GM18498 (cell line): ENCODE results near the gene HMOX1.

Source experiments
- ATAC-seq: cut with Tn5 transposase; IDR thresholded peaks from one replicate; pipeline ENCODE4 v1.9.1; 2021; ENCODE audit warnings: mild to moderate bottlenecking, moderate library complexity; ENCODE audit not compliant: unreplicated experiment

The HMOX1 gene

DNA sequence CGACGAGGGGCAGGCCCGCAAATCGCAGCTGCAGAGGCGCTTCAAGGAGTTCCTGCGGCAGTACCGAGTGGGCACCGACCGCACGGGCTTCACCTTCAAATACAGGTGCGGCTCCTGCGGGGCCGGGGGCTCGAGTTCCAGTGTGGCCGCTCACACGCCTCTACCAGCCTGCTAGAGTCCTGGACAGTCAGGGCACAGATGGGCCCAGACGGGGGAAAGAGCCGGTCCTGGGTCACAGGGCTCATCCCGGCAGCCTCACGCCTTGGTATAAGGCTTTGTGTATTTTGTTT lies 19.6 kb downstream of the HMOX1 start:
- peak; percentile 13 for ATAC-seq

DNA sequence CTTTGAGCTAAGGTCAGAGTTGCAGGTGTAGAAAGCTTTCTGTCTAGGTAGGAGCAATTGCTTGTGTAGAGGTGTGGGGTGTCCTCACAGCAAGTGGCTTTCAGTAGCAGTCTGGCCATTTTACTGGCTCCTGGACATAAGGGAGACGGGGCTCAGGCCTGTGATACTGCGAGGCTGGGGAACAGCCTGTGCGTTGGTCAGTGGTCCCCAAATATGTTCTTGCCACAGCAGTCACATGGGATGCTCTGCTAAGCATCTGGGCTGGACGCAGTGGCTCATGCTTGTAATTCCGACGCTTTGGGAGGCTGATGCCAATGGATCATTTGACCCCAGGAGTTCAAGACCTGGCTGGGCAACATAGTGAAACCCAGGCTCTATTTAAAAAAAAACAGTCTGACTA lies 21.0 kb downstream of the HMOX1 start:
- ATAC-seq, result no peak

DNA sequence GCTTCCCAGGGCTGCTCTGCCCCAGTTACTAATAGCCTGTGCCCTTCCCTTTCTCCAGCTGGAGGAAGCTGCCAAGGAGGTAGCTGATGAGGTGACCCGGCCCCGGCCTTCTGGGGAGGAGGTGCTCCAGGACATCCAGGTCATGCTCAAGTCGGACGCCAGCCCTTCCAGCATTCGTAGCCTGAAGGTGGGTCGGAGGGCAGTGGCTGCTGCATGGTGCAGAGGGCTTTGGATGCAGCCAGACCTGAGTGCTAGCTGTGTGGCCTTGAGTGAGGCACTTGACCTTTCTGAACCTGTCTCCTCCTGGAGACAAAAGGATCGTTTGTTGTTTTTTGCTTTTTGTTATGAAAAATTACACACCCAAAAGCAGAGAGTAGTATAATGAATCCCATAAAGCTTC lies 22.5 kb downstream of the HMOX1 start:
- no peak for ATAC-seq

DNA sequence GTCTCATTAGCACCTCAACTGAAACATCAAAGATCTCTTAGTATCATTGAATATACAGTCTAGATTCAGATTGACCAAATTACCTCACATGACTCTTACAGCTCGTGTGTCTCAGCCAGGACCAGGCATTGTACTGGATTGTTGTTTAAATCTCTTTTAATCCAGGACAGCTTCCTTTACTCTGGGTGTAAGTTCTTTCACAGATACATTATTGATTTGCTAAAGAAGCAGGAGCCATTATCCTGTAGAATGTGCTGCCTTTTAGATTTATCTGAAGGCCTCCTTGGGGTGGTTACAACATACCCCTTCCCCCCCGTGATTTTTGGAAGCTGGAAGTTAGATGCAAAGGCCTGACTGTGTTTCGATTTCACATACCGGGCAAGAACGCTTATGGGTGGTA lies 23.3 kb downstream of the HMOX1 start:
- no peak for ATAC-seq

DNA sequence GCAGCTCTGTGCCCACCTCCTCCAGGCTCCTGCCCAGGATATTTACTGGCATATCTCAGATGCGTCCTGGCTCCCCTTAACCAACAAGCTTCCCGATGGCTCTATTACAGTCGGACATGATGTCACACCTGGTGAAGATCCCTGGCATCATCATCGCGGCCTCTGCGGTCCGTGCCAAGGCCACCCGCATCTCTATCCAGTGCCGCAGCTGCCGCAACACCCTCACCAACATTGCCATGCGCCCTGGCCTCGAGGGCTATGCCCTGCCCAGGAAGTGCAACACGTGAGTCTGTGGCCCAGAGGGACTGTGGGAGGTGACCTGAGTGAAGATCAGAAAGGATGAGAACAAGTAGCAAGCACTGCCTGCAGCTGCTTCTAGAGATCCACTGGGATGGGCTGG lies 25.5 kb downstream of the HMOX1 start:
- no peak for ATAC-seq

DNA sequence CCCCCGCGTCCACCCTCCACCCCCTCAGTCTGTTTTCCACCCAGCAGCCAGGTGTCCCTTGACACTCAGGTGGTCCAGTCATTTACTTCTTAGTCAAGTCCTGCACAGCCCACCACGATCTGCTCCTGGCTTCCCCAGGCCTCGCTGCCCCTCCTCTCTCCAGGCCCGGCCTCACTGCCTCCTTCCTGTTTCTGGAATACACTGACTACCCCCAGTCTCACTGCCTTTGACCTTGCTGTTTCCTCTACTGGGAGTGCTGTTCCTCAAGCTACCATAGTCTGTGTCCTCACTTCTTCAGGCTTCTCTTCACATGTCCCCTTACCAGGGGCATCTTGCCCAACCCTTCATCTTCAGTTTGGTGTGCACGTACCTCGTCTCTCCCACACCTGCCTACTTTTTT lies 26.5 kb downstream of the HMOX1 start:
- ATAC-seq, result no peak

DNA sequence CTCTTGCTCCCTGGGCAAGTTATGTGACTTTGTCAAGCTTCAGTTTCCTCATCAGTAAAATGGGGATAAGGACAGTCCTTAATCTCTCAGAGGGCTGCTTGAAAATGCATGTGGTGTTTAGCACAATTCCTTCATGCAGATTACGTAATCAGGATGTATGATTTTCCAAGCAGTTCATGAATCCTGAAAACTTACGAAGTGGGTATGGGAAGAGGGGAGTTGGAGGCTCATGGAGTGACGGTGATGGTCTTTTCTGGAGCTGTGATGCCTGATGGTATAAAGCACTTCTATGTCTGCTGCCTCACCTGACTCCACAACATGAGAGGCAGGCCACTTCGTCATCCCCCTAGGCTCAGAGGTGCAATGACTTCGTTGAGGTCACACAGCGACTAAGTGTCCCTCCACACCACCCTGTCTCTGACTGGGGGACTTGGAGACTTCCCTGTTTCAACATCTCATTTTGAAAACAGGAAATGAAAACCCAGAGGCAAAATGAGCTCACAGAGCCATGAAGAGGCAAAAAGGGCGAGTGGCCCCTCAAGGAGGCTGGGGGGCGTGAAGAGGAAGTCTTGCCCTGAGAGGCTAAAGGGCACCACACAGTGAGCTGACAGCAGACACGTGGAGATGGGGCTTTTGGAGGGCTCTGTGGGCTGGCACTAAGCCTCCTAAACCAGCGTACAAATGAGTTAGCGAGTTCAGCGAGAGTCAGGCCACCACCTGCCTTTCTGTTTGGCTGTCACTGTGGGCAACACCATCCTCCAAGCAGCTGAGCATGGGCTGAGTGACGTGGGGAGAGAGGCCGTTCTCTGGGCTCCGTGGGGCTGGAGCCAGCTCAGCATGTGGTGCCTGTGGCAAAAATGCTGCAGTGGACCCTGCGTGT lies 29.1 kb downstream of the HMOX1 start:
- ATAC-seq, result peak; percentile 76

DNA sequence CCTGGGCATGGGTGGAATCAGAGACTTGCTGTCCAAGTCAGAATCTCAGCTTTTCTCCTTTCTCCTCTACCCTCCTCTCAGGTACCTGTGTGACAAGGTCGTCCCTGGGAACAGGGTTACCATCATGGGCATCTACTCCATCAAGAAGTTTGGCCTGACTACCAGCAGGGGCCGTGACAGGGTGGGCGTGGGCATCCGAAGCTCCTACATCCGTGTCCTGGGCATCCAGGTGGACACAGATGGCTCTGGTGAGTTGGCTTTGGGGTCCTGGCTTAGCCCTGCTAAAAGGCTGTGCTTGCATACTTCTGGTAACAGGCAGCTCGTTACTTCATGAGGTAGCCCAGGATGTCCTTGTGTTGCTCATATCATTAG lies 29.8 kb downstream of the HMOX1 start:
- no peak for ATAC-seq

DNA sequence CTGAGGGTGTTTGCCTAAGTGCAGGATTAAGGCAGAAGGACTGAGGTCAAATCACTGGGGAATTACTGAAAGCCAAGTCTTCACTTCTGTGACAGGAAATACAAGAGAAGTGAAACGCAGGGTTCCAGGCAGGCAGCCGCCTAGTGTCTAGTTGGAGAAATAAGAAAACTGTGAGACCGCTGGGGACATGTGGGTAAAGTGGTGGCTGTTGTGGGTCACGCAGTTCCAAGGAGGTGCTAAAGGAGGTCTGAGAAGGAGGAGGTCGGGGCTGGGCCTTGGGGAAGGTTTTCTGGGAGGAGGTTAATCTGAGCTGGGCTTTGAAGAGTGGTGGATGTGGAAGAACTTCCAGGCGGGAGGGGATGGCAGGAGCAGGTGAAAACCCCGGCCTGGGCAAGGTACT lies 30.2 kb downstream of the HMOX1 start:
- no peak for ATAC-seq

DNA sequence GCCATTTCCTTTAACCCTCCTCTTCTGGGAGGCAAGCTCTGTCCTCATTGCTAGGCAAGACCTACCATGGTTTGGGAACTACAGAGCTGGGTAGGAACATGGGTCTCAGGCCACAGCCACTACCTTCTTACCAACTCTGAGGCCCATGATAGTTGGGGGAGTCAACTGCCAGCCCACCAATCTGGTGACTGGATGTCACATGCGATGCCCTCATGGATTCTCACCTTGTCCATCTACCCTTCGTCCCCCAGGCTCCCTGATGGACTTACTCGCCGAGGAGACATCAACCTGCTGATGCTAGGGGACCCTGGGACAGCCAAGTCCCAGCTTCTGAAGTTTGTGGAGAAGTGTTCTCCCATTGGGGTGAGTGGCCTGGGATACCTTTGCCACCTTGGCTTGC lies 32.7 kb downstream of the HMOX1 start:
- ATAC-seq, result no peak

DNA sequence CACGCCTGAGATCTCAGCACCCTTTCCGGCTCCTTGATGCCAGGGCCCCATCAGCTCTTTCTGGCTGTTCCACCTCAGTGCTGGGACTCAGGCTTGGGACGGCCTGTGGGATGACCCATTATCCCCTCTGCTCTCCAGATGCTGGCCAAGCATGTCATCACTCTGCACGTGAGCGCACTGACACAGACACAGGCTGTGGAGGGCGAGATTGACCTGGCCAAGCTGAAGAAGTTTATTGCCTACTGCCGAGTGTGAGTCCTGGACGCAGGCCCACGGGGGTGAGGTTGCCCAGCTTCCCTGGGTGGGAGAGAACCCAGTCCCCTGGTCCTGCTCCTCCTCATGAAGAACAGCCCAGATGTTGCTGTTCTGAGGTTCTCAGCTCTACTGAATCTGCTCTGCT lies 36.7 kb downstream of the HMOX1 start:
- ATAC-seq, result no peak

DNA sequence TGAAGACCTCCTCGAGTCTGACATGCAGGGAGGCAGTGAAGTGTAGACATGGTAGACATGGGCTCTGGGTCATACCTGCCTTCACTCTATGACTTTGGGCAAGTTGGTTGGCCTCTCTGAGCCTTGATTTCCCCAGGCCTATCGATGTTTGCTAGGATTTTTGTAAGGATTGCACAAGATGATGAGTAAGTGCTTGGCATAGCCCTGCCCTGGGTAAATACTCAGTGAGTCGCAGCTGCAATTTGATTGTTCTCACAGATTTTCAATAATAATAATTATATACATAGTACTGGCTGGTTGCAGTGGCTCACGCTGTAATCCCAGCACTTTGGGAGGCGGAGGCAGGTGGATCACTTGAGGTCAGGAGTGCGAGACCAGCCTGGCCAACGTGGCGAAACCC lies 37.2 kb downstream of the HMOX1 start:
- ATAC-seq, result no peak

DNA sequence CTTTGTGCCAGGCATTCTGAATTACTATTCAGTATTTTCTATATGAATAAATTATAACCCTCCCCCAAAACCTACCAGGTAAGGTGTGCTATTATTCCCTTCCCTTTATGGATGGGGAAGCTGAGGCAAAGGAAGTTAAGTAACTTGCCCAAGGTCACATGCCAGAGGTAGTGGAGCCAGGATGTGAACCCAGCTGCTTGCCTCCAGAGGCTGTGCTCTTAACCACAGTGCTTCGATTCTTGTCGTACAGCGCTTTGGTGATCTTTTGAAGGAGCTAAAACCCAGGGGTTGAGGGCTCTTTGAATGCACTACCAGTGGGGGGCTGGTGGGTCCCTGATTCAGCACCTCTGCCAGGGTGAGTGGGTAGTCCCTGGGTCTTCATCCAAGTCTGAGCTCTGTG lies 37.8 kb downstream of the HMOX1 start:
- no peak for ATAC-seq

DNA sequence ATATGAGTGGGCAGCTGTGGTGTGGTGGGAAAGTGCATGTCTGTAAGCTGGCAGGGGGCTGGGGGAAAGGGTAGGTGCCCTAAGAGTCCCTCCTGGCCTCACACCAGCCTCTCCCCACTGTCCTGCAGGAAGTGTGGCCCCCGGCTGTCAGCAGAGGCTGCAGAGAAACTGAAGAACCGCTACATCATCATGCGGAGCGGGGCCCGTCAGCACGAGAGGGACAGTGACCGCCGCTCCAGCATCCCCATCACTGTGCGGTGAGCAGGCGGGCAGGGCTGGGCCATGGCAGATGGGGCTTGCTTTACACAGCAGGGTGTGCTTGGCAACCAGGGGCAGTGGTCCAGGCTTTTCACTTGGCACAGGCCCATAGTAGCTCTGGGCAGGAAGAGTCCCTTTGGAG lies 38.9 kb downstream of the HMOX1 start:
- ATAC-seq, result no peak

DNA sequence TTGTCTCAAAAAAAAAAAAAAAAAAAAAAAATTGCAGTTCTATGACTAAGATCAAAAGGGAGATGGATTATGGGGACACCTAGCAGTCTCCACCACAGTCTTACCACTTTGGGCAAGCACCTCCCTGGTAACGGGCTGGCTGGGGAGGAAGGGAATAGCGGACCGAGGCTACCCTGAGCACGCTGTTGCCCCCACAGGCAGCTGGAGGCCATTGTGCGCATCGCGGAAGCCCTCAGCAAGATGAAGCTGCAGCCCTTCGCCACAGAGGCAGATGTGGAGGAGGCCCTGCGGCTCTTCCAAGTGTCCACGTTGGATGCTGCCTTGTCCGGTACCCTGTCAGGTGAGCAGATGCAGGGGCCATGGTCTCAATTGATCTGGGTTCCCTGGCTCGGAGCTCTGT lies 40.2 kb downstream of the HMOX1 start:
- no peak for ATAC-seq

DNA sequence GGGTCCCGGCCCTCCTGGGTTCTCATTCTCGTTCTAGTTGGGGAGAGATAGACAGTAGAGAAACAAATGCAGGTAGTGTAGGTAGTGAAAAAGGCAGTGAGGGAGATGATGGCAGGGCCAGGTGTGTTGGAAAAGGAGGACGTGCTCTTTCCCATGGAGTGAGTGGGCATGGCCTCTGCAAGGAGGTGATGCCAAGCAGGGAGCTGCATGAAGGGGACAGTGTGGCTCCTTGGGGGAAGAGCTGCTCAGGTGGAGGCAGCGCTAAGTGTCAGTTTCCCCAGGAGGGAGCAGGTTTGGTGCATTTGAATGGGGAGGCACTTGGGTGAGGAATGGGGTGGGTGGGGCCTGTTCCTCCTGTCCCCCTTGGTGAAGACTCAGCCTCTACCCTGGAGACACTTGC lies 41.2 kb downstream of the HMOX1 start:
- ATAC-seq, result no peak

DNA sequence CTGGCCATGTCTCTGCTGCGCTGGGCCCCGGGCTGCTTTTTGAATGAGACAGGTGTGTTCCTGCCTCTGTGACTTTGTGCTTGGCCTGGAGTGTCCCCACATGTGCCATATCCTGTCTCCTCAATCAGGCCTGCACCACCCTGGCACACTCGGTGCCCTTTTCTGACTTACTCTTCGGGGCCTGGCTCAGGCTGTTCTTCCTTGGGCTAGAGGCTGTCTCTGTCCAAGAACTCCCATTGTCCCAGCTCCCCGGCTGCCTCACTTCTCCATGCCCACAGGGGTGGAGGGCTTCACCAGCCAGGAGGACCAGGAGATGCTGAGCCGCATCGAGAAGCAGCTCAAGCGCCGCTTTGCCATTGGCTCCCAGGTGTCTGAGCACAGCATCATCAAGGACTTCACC lies 42.0 kb downstream of the HMOX1 start:
- no peak for ATAC-seq

DNA sequence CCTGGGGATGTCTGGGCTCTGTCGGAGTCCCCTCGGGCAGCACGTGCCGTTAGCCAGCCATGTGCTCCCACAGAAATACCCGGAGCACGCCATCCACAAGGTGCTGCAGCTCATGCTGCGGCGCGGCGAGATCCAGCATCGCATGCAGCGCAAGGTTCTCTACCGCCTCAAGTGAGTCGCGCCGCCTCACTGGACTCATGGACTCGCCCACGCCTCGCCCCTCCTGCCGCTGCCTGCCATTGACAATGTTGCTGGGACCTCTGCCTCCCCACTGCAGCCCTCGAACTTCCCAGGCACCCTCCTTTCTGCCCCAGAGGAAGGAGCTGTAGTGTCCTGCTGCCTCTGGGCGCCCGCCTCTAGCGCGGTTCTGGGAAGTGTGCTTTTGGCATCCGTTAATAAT lies 43.2 kb downstream of the HMOX1 start:
- no peak for ATAC-seq

DNA sequence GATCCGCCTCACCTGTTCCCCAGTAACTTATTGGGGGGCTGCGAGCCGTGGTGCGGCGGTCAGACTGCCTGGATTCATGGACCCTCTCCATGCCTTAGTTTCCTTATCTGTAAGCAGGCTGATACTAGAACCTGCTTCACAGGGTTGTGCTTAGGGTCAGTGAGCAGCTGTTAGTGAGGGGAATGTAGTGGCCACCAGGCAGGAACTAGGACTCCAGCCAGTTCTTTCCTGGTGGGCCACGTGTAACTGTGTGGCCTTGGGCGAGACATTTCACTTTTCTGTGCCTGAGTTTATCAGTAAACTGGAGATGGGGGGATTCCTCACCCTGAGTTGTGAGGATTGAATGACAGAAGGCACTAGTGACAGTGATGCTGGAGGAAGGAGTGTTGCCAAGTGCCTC lies 43.9 kb downstream of the HMOX1 start:
- no peak for ATAC-seq

DNA sequence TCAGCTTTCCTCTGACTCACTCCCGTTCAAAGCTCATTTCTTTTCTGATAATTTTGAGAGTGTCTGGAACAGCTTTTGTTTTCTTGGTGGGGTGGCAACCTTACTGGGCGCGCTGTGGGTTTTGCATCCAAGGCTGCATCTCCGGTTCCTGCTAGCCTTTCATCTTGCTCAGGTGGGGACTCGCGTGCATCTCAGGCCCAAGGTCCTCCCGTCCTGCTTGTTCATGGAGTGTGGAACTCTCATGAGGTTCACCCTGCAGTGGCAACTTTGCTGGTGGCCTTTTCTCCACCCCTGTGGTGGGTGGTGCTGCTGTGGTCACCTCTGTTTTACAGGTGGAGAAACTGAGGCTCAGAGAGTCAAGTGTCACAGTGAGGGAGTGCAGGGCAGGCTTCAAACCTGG lies 44.6 kb downstream of the HMOX1 start:
- ATAC-seq, result no peak

DNA sequence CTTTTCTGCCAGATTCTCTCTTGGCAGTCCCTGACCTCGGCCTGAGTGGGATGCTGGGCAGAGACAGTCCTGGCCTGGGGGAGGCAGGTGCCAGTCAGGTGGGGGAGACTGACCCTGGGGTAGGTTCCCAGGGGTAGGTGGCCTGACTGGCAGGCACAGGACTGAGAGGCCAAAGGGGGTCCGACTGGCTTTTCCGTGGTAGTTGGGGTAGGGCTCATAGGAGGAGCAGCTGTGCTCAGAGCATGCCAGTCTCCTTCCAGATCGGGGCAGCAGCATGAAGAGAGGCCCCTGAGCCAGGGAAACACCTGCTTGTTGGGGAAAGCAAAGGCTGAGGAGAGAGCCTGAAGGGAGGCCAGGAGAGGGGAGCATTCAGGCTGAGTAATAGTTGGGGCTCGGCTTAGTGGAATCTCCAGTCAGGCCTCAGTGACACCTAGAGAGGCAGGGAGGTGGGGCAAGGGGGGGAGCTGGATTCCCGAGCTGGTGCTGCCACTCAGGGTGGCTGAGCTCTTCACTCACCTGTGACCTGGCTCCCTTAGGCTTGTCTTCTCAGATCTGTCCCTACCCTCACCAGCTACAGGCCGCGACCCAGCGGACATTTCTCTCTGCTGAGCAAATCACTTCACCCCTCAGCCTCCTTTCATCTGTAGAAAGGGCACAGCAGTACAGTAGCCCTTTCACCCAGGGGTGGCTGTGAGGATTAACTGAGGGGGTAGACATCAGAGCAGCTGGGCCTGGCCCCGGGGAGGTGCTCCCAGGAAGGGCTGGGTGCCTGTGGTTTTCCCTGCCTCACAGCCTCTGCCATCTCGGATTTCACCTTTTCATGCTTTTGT lies 45.3 kb downstream of the HMOX1 start:
- no peak for ATAC-seq

DNA sequence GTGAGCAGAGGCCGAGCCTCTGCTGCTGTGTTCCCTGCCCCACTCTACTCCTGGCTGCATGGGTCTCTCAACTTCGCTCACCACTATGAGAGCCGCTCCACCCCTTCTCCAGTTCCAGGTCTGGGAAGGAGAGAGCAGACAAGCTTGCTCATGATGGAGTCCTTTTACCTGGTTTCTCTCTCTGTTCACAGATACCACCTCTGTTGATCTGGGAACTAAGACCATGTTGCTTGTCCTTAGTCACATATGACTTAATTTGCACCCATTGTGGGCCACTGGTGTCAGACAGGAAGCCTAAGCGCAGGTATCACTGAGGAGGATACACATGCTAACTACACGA lies 45.9 kb downstream of the HMOX1 start:
- no peak for ATAC-seq

DNA sequence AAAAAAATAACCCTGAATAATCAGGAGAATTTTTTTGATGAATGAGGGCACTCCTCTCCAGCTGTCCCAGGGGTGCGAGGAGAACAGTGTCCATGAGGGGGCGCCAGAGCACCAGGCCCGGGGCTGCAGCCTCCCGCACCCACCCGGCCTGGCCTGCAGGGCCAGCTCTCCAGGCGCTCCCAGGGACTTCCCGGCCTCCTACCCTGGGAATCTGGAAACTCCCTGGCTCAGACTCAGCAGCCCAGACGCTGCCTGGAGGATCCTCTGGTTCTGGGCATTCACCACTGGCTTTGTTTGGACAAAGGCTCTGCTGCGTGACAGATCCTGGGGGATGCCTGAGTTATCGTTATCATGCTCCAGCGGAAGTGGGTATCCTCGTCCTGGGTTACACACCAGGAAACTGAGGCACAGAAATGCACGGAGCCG lies 50.0 kb downstream of the HMOX1 start:
- no peak for ATAC-seq
